Left lung (tissue), 10 donors: ENCODE results near the gene MYO1F. TPM values are rescaled to one million over a fixed set of nuclear protein-coding genes. Genes with fewer than 3 reads are reported as not detected.

Experiments
- ATAC-seq: fragments of 200-7000 bp; cut with Tn5 transposase; one replicate; pipeline ENCODE4 v1.9.1; 2020; ENCODE audit warnings: moderate library complexity
- DNase-seq, 4 donors: peaks; one replicate each; pipeline ENCODE4 v3.0.0-alpha.2; 2013 to 2020
- H3K27ac ChIP-seq, 2 donors: fragments of 200-600 bp; sonication (generic) in 1 of 2; one replicate each; pipeline versions ENCODE4 v1.5.0 to v1.8.0; 2020 to 2021
- H3K27me3 ChIP-seq, 2 donors: fragments of 200-600 bp; sonication (generic) in 1 of 2; one replicate each; pipeline versions ENCODE4 v1.5.0 to v1.8.0; 2020 to 2021
- H3K36me3 ChIP-seq, 2 donors: fragments of 200-600 bp; sonication (generic) in 1 of 2; one replicate each; pipeline versions ENCODE4 v1.5.0 to v1.8.0; 2020 to 2021
- H3K4me1 ChIP-seq, 2 donors: fragments of 200-600 bp; one replicate each; pipeline ENCODE4 v1.8.0; 2021
- H3K4me3 ChIP-seq, 2 donors: fragments of 200-600 bp; sonication (generic) in 1 of 2; one replicate each; pipeline versions ENCODE4 v1.5.0 to v1.8.0; 2020 to 2021; ENCODE audit warnings: mild to moderate bottlenecking in 1 of 2
- H3K9me3 ChIP-seq, 2 donors: fragments of 200-600 bp; sonication (generic) in 1 of 2; one replicate each; pipeline versions ENCODE4 v1.5.0 to v1.8.0; 2020 to 2021
- intact Hi-C, 2 donors: fragments of 100-400 bp; cut with DNase I; formaldehyde crosslinking; loops; one replicate each; pipeline versions ENCODE4 v1.11.2 to v1.14.2; 2022
- polyA plus RNA-seq, 6 donors: library from polyadenylated mRNA; unstranded; fragments of 120-200 nt; gene quantifications; one replicate each; pipeline ENCODE4 v1.2.1, GENCODE V29; 2013; ENCODE audit not compliant: insufficient read length in 6 of 6
- total RNA-seq, 2 donors: library from RNA; stranded (reverse); fragmentation: NEBNext Ultra II Directional; extraction: Animal tissue kit (Norgen Biotek cat#: 25700); gene quantifications; one replicate each; pipeline ENCODE4 v1.2.1, GENCODE V29; 2021
- TF ChIP-seq, protein P1 (sequence below), 2 donors: fragments of 200-600 bp; sonication (generic) in 1 of 2; IDR thresholded peaks; one replicate each; pipeline versions ENCODE4 v1.5.0 to v1.8.0; 2021; ENCODE audit warnings: antibody characterized with exemption in 2 of 2
- donor health status: DM: no; HTN: yes; CAD: no.
- donor health status: DM: no; HTN: no; CAD: no.

MYO1F gene
- total and polyA plus RNA-seq, 8 donors, result 11.3 to 161 (median 13.8) TPM

DNA sequence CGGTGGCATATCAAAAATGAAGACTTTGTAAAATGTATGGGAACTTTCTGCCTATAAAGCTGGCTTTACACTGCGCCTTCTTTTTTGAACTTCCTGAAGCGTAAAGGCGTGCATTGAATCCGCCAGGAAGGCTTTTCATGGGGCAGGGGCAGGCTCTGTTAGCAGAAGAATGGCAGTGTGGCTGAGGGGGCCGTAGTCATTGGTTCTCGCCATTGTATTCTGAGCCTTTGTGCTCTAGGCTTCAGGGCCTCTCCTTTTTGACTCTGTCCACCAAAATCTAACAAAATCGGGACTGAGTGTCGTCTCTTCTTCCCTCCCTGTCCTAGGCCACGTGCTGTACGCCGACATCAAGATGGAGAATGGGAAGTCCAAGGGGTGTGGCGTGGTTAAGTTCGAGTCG is 88.9 kb downstream of the MYO1F start:
- intact Hi-C loops, result no loop called here
- Histone ChIP-seq H3K9me3 (no peaks in the 10 kb centered on the region), H3K4me3 (no peak overlapping the region), H3K36me3 (peaks cover 2 to 81% of the 10 kb centered on the region in 2 donors), H3K27me3 (no peaks in the 10 kb centered on the region), H3K4me1 (peaks cover 0 to 88% of the 10 kb centered on the region in 2 donors), H3K27ac (peak overlapping the region; percentile 66 to 95)
- TF ChIP-seq, protein P1, sequence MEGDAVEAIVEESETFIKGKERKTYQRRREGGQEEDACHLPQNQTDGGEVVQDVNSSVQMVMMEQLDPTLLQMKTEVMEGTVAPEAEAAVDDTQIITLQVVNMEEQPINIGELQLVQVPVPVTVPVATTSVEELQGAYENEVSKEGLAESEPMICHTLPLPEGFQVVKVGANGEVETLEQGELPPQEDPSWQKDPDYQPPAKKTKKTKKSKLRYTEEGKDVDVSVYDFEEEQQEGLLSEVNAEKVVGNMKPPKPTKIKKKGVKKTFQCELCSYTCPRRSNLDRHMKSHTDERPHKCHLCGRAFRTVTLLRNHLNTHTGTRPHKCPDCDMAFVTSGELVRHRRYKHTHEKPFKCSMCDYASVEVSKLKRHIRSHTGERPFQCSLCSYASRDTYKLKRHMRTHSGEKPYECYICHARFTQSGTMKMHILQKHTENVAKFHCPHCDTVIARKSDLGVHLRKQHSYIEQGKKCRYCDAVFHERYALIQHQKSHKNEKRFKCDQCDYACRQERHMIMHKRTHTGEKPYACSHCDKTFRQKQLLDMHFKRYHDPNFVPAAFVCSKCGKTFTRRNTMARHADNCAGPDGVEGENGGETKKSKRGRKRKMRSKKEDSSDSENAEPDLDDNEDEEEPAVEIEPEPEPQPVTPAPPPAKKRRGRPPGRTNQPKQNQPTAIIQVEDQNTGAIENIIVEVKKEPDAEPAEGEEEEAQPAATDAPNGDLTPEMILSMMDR (IDR thresholded peaks at IDR 0.05), result no peak
- no peak for ATAC-seq
- DNase-seq, result peak in 1 of 4 donors; percentile 26

- TF ChIP-seq, protein P1 (IDR thresholded peaks at IDR 0.05), result no peak
- Histone ChIP-seq H3K27me3 (no peaks in the 10 kb centered on the region), H3K4me1 (peaks cover 0 to 93% of the 10 kb centered on the region in 2 donors), H3K27ac (peak overlapping the region; percentile 66 to 95), H3K36me3 (peaks cover 2 to 92% of the 10 kb centered on the region in 2 donors), H3K9me3 (no peaks in the 10 kb centered on the region), H3K4me3 (no peak overlapping the region)
- DNase-seq, result peak in 2 of 4 donors; percentile 83 to 84
- intact Hi-C loops, result no loop called here
- peak; percentile 49 for ATAC-seq
These were observed 89.9 kb downstream of the MYO1F start for GRCh38 chr19:8487137-8487851.

- ATAC-seq, result no peak
- intact Hi-C loops, result no loop called here
- no peaks in the 10 kb centered on the region for H3K27me3 ChIP-seq
- H3K4me3 ChIP-seq, result no peak overlapping the region
- H3K4me1 ChIP-seq, result peaks cover 0 to 95% of the 10 kb centered on the region in 2 donors
- H3K27ac ChIP-seq, result peak overlapping the region; percentile 66 to 95
- no peaks in the 10 kb centered on the region for H3K9me3 ChIP-seq
- peaks cover 2 to 97% of the 10 kb centered on the region in 2 donors for H3K36me3 ChIP-seq
- TF ChIP-seq, protein P1 (IDR thresholded peaks at IDR 0.05), result no peak
- peak in 1 of 4 donors; percentile 45 for DNase-seq
These were observed 90.5 kb downstream of the MYO1F start for GRCh38 chr19:8486661-8487136.

GRCh38 chr19:8485561-8486371 is 91.5 kb downstream of the MYO1F start:
- Histone ChIP-seq H3K4me3 (no peak overlapping the region), H3K36me3 (peaks cover 2 to 99% of the 10 kb centered on the region in 2 donors), H3K9me3 (no peaks in the 10 kb centered on the region), H3K27ac (peak overlapping the region in 1 of 2 donors; percentile 95), H3K4me1 (peaks cover 4 to 96% of the 10 kb centered on the region in 2 donors), H3K27me3 (no peaks in the 10 kb centered on the region)
- ATAC-seq (no peak), DNase-seq (peak in 1 of 4 donors; percentile 78)
- TF ChIP-seq, protein P1 (IDR thresholded peaks at IDR 0.05), result no peak
- intact Hi-C loops, result no loop called here
